Neural progenitor cell (in vitro differentiated cells): ENCODE measurements around the gene KDM5B. TPM values are rescaled to one million over a fixed set of nuclear protein-coding genes. Genes with fewer than 3 reads are reported as not detected.

Experiments used
- DNase-seq: peaks from one replicate; pipeline ENCODE4 v3.0.0-alpha.2; 2016; ENCODE audit warnings: low spot score
- H2AFZ ChIP-seq: fragments of 200-600 bp; sonication (generic); replicated peaks from 2 replicates; pipeline ENCODE4 v1.6.1; 2016; ENCODE audit warnings: antibody characterized with exemption
- H3F3A ChIP-seq: fragments of 200-600 bp; sonication (generic); 2 replicates; pipeline ENCODE4 v1.6.1; 2016; ENCODE audit warnings: antibody characterized with exemption, low read depth
- H3K27ac ChIP-seq: fragments of 200-600 bp; sonication (generic); 2 replicates; pipeline ENCODE4 v1.5.1; 2016; ENCODE audit warnings: mild to moderate bottlenecking
- H3K27me3 ChIP-seq: fragments of 200-600 bp; sonication (generic); 2 replicates; pipeline ENCODE4 v1.6.1; 2016; ENCODE audit warnings: mild to moderate bottlenecking, moderate library complexity
- H3K36me3 ChIP-seq: fragments of 200-600 bp; sonication (generic); 2 replicates; pipeline ENCODE4 v1.5.1; 2016
- H3K4me1 ChIP-seq: fragments of 200-600 bp; sonication (generic); 2 replicates; pipeline ENCODE4 v1.6.1; 2016; ENCODE audit warnings: mixed run types
- H3K4me2 ChIP-seq: fragments of 200-600 bp; sonication (generic); 2 replicates; pipeline ENCODE4 v1.6.1; 2016
- H3K4me3 ChIP-seq: fragments of 200-600 bp; sonication (generic); 2 replicates; pipeline ENCODE4 v1.5.1; 2016
- H3K79me2 ChIP-seq: fragments of 200-600 bp; sonication (generic); 2 replicates; pipeline ENCODE4 v1.6.1; 2016; ENCODE audit warnings: low read depth
- H3K9ac ChIP-seq: fragments of 200-600 bp; sonication (generic); 2 replicates; pipeline ENCODE4 v1.6.1; 2016
- H3K9me3 ChIP-seq: fragments of 200-600 bp; sonication (generic); 2 replicates; pipeline ENCODE4 v1.5.1; 2016; ENCODE audit warnings: low read depth
- H4K20me1 ChIP-seq: fragments of 200-600 bp; sonication (generic); 2 replicates; pipeline ENCODE4 v1.6.1; 2016; ENCODE audit warnings: low read depth
- H3K27ac Mint-ChIP-seq: 3 replicates; pipeline ENCODE4 v1.8.0; 2021; ENCODE audit warnings: mixed read lengths
- H3K27me3 Mint-ChIP-seq: 2 replicates; pipeline ENCODE4 v1.8.0; 2022; ENCODE audit warnings: low read depth, mild to moderate bottlenecking, inconsistent platforms, moderate library complexity, mixed read lengths; ENCODE audit not compliant: insufficient read depth
- H3K36me3 Mint-ChIP-seq: 3 replicates; pipeline ENCODE4 v1.8.0; 2021; ENCODE audit warnings: mixed read lengths
- H3K4me1 Mint-ChIP-seq: 3 replicates; pipeline ENCODE4 v1.8.0; 2021; ENCODE audit warnings: mixed read lengths
- H3K4me3 Mint-ChIP-seq: 3 replicates; pipeline ENCODE4 v1.8.0; 2021; ENCODE audit warnings: mild to moderate bottlenecking, moderate library complexity, mixed read lengths
- H3K9me3 Mint-ChIP-seq: 3 replicates; pipeline ENCODE4 v1.8.0; 2020; ENCODE audit warnings: mixed read lengths
- EZH2 ChIP-seq: fragments of 200-600 bp; sonication (generic); IDR thresholded peaks from 2 replicates; pipeline ENCODE4 v1.6.1; 2017; ENCODE audit warnings: antibody characterized with exemption, mild to moderate bottlenecking, moderate library complexity
- EZH2phosphoT487 ChIP-seq: fragments of 200-600 bp; sonication (generic); IDR thresholded peaks from 2 replicates; pipeline ENCODE4 v1.6.1; 2017; ENCODE audit warnings: antibody characterized with exemption
- total RNA-seq: library from RNA; depleted of rRNA; stranded (reverse); fragments of >200 nt; gene quantifications from 2 replicates; pipeline ENCODE4 v1.2.3, GENCODE V29; 2015; ENCODE audit warnings: low replicate concordance
- TF ChIP-seq, protein P1 (sequence below): fragments of 200-600 bp; sonication (generic); IDR thresholded peaks from 2 replicates; pipeline ENCODE4 v1.5.1; 2017; ENCODE audit warnings: antibody characterized with exemption, mild to moderate bottlenecking

KDM5B gene
- total RNA-seq, 1 donor from 2014 or later: 283 TPM

GRCh38 chr1:202854787-202855186 is 46.6 kb upstream of the KDM5B start:
- Histone ChIP-seq H3K9me3 (no peaks in the 10 kb centered on the region), H3K9ac (no peak overlapping the region)

DNA sequence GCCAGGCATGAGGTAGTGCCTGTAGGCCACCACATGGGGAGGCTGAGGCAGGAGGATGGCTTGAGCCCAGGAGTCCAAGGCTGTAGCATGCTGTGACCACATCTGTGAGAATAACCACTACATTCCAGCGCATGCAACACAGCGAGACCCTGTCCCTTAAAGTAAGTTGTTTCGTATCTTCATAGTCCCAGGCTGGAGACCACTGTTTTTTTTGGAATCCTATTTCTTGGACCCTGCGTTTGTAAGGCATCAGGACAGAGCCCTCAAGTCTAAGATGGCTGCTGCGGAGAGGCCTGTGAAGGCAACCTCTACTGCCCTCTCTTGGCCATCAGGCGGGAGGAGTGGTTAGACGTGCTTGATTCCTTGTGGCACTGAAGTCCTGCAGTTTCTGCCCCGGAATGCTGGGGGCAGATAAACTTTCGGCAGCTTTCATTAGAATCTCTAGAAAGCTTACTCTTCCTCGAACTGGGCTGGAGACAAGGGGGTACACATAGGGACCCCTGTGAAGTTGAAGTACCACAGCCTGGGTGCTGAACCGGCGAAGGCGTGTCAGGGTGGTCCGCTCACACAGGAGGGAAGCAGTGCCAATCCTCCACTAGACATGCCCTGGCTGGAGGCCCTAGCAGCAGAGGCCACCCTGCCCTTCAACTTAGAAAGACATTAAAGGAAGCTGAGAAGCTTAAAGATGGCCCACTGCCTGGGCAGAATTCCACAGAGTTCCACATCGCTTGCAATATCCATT is 44.1 kb upstream of the KDM5B start:
- H4K20me1 ChIP-seq: no peaks in the 10 kb centered on the region
- no peak overlapping the region for H3K9ac ChIP-seq
- H3K27ac Mint-ChIP-seq: no peak overlapping the region
- no peaks in the 10 kb centered on the region for H3K27me3 ChIP-seq
- H3K4me2 ChIP-seq: no peak overlapping the region
- no peak overlapping the region for H3K4me3 Mint-ChIP-seq
- no peaks in the 10 kb centered on the region for H3K4me1 Mint-ChIP-seq
- H3K36me3 ChIP-seq: no peaks in the 10 kb centered on the region
- no peaks in the 10 kb centered on the region for H3K4me1 ChIP-seq
- H3K9me3 Mint-ChIP-seq: no peaks in the 10 kb centered on the region
- H3K79me2 ChIP-seq: peaks cover 3% of the 10 kb centered on the region
- no peaks in the 10 kb centered on the region for H3K9me3 ChIP-seq
- H3F3A ChIP-seq: peaks cover 10% of the 10 kb centered on the region
- TF ChIP-seq, protein P1, sequence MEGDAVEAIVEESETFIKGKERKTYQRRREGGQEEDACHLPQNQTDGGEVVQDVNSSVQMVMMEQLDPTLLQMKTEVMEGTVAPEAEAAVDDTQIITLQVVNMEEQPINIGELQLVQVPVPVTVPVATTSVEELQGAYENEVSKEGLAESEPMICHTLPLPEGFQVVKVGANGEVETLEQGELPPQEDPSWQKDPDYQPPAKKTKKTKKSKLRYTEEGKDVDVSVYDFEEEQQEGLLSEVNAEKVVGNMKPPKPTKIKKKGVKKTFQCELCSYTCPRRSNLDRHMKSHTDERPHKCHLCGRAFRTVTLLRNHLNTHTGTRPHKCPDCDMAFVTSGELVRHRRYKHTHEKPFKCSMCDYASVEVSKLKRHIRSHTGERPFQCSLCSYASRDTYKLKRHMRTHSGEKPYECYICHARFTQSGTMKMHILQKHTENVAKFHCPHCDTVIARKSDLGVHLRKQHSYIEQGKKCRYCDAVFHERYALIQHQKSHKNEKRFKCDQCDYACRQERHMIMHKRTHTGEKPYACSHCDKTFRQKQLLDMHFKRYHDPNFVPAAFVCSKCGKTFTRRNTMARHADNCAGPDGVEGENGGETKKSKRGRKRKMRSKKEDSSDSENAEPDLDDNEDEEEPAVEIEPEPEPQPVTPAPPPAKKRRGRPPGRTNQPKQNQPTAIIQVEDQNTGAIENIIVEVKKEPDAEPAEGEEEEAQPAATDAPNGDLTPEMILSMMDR: peak; percentile 70
- no peak for TF ChIP-seq EZH2phosphoT487
- no peak for TF ChIP-seq EZH2
- H2AFZ ChIP-seq: no peak overlapping the region
- DNase-seq: peak; percentile 82
- peaks cover 6% of the 10 kb centered on the region for H3K36me3 Mint-ChIP-seq
- H3K27me3 Mint-ChIP-seq: peaks cover 2% of the 10 kb centered on the region
- H3K27ac ChIP-seq: no peak overlapping the region
- no peak overlapping the region for H3K4me3 ChIP-seq

More at GRCh38 chr1:202854787-202855186, 46.6 kb upstream of the KDM5B start:
- peaks cover 10% of the 10 kb centered on the region for H3F3A ChIP-seq
- no peak overlapping the region for H3K27ac ChIP-seq
- DNase-seq: no peak
- peaks cover 23% of the 10 kb centered on the region for H3K79me2 ChIP-seq
- no peaks in the 10 kb centered on the region for H3K36me3 ChIP-seq
- Mint-ChIP-seq H3K27me3 (peaks cover 2% of the 10 kb centered on the region), H3K36me3 (peaks cover 7% of the 10 kb centered on the region), H3K27ac (no peak overlapping the region), H3K4me1 (peaks cover 1% of the 10 kb centered on the region), H3K9me3 (no peaks in the 10 kb centered on the region), H3K4me3 (no peak overlapping the region)
- H3K27me3 ChIP-seq: no peaks in the 10 kb centered on the region
- no peaks in the 10 kb centered on the region for H3K4me1 ChIP-seq
- peaks cover 3% of the 10 kb centered on the region for H4K20me1 ChIP-seq
- H3K4me2 ChIP-seq: no peak overlapping the region
- TF ChIP-seq EZH2 (no peak), EZH2phosphoT487 (no peak)
- TF ChIP-seq, protein P1: no peak
- H3K4me3 ChIP-seq: no peak overlapping the region
- H2AFZ ChIP-seq: no peak overlapping the region

- Histone ChIP-seq H3K36me3 (no peaks in the 10 kb centered on the region), H3K27me3 (no peaks in the 10 kb centered on the region), H4K20me1 (no peaks in the 10 kb centered on the region), H3F3A (peaks cover 10% of the 10 kb centered on the region), H3K4me3 (no peak overlapping the region), H3K4me2 (no peak overlapping the region), H2AFZ (no peak overlapping the region), H3K79me2 (peaks cover 3% of the 10 kb centered on the region), H3K9me3 (no peaks in the 10 kb centered on the region), H3K27ac (no peak overlapping the region), H3K4me1 (no peaks in the 10 kb centered on the region), H3K9ac (no peak overlapping the region)
- Mint-ChIP-seq H3K4me3 (peak overlapping the region; percentile 21), H3K27ac (no peak overlapping the region), H3K36me3 (peaks cover 4% of the 10 kb centered on the region), H3K27me3 (no peaks in the 10 kb centered on the region), H3K4me1 (peaks cover 3% of the 10 kb centered on the region), H3K9me3 (no peaks in the 10 kb centered on the region)
- no peak for DNase-seq
- TF ChIP-seq, protein P1: no peak
- TF ChIP-seq EZH2: no peak
- no peak for TF ChIP-seq EZH2phosphoT487
Observed at GRCh38 chr1:202850593-202851362, 42.6 kb upstream of the KDM5B start.
